Right kidney (tissue), 9 donors: ENCODE results near the gene KATNIP.

Experiments
- DNase-seq: peaks from one replicate; pipeline ENCODE4 v3.0.0-alpha.2; 2016
- long read RNA-seq, 8 donors: transcript quantifications; one replicate each; lab custom pipeline, GENCODE V29; 2026

KATNIP gene
- long read RNA-seq, donor 1 = 0 reads
- long read RNA-seq, donor 2 = 0 reads
- long read RNA-seq, donor 3, partial matches to known transcripts = 0 of 1 reads
- long read RNA-seq, donor 3, other reads (novel, unspliced or antisense) = 0 of 1 reads
- long read RNA-seq, donor 4 = 0 reads
- long read RNA-seq, donor 5 = 0 reads
- long read RNA-seq, donor 6 = 0 reads
- long read RNA-seq, donor 7 = 0 reads
- long read RNA-seq, donor 8, partial matches to known transcripts = 0 of 1 reads
- long read RNA-seq, donor 8, other reads (novel, unspliced or antisense) = 0 of 1 reads

DNA sequence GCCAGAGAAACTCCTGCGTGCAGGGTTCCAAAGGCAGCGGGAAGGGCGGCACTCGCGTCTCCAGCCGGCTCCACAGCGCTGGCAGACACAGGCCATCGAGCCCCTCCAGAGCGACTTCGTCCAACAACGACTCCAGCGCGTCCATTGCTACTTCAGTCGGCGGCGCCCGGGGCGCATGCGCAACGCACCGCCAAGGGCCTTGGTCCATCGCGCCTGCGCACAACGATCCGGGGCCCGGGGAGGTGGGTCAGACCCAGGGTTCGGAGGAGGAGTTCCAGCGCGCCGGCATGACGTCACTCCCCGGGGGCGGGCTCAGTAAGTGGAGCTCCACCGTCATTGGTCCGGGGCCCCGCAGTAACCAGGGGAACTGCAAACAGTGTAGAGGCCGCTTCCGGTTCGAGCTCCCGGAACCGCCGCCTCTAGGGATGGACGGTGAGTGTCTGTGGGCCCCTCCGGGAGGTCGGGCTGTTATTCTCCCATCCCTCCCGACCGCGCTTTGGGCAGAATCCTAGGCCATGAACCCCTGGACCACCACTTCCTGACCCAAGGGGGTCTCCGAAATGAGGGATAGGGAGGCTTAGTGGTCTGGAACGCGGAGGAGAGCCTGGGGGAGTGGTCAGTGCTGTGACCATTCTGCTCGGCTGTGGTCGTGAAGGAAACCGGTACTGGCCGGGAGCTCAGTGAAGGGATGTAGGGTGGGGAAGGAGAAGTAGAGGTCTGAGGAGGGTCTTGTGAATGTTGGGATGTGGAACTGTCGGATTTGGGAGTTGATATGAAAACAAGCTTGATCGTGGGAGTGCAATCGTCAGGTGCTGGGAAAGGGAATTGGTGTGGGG, at the start of gene KATNIP, which contains the start of gene GTF3C1:
Gene KATNIP, plus strand, starts transcription at position 399 of the 836 bp plus-strand sequence. Its CDS starts 27 bp downstream, at position 426.
Gene GTF3C1, minus strand, starts transcription at position 168 of the 836 bp plus-strand sequence. Its CDS starts 23 bp downstream, at position 145.
- DNase-seq = peak; percentile 96

DNA sequence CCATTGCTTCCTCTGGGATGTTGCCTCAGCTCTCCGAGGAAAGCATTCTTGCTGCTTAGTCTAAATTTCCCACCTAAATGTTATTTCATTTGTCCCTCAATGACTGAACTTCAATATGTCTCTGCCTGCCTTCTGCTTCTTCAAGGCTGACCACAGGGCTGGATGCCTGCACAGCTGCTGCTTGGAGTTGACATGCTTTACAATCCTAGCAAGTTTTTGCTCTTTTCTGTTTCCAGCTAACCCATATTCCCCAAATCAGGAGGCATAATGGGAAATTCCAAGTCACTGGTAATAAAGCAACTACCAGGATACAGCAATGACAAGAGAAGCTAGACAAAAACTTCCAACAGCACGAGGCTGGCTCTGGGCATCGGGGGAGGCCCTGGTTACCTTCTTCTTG, 49.1 kb upstream of the KATNIP start:
- no peak for DNase-seq

DNA sequence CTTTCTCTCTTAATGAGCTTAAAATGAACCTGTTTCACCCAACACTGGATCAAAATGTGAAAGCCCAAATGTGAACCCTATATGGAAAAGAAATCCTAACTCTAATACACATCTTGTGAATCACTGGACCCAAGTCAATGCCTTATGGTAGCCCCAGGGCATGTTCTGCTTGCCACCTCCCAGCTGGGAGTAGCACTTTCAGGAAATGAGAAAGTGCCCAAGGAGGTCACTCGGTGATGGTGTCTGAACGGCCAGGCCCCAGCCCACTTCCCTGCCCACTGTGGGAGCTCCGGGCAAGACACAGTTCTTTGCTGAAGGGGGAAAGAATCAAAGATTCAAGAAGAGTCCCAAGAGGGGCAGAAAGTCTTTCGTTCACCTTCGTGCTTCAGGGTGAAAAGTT, 46.3 kb upstream of the KATNIP start:
- no peak for DNase-seq

- no peak for DNase-seq
Measured at GRCh38 chr16:27505297-27506236, 44.4 kb upstream of the KATNIP start.

GRCh38 chr16:27506771-27507170, 43.2 kb upstream of the KATNIP start:
- DNase-seq = no peak

DNA sequence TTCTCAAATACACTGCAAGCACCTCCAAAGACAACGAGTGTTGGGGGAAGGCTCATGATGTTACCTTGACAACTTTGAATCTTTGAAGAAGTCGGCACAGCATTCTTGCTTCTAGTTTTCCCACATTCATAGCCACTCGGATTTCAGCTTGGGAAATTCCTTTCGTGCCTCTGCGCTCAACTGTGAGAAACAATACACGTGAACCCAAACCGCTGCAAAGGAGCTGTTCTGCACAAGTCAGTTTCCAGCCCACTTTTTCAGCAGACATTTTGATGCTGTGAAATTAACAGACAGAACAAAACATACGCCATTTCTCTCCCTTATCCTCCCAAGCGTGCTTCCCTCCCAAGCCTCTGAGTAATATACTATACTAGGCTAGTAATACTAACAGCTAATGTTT, 41.5 kb upstream of the KATNIP start:
- DNase-seq = no peak

GRCh38 chr16:27511657-27512448, 38.1 kb upstream of the KATNIP start:
- peak; percentile 33 for DNase-seq

DNA sequence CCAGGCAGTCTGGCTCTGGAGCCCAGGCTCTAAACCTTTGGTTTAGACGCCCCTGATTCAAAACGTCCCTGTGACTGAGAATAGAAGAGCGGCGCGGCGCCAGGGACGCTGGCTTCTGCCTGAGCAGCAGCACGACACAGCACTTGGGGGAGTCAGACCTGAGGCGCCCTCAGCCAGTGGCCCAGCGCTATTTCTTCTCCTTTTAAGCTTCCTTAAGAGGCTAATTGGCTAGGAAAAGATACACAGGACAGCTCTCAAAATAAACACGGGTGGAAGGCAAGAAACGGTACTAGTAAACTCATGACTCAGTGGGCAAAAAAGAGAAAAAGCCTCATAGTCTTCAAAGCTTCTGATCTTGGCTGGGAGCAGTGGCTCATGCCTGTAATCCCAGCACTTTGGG, 35.1 kb upstream of the KATNIP start:
- DNase-seq = no peak

GRCh38 chr16:27515874-27516353, 34.0 kb upstream of the KATNIP start:
- DNase-seq = no peak

GRCh38 chr16:27516365-27516764, 33.6 kb upstream of the KATNIP start:
- DNase-seq = no peak

DNA sequence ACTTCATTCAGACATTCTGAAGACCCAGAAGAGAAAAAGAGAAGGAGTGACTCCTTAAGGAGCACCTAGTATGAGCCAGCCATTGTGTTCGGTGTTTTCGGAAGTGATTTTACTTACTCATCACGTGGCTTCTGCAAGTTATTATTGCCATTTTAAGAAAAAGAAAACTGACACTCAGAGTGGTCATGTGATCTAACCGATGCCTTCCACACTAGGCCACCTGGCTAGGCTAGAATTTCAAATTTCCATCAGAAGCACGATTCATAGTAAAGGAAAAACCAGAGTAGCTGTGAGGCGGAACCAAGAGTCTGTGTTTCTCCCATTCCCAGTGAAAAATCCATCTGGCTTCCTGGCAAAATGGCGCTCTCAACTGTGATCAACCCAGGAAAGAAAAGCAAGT, 32.3 kb upstream of the KATNIP start:
- DNase-seq = no peak

DNA sequence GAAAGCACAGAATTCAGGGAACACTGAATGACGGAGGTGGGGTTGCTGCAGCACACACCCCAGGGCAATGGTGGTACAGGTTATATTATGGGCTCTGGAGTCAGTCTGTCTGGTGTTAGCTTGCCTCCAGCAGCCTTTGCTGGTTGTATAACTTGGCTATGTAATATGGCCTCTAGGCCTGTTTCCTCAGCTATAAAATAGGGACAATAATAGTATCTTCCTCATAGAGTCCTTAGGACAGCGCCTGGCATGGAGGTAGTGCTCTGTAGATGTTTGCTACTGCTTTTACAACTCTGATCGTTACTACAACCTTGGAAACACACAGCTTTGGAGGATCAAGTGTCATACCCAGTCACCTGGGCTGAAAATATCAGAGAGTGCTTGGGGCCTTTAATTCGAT, 31.7 kb upstream of the KATNIP start:
- DNase-seq = no peak

GRCh38 chr16:27520982-27521673, 28.8 kb upstream of the KATNIP start:
- no peak for DNase-seq

GRCh38 chr16:27522173-27522707, 27.7 kb upstream of the KATNIP start:
- DNase-seq = no peak

- no peak for DNase-seq
Measured at GRCh38 chr16:27526180-27526579, 23.8 kb upstream of the KATNIP start.

DNA sequence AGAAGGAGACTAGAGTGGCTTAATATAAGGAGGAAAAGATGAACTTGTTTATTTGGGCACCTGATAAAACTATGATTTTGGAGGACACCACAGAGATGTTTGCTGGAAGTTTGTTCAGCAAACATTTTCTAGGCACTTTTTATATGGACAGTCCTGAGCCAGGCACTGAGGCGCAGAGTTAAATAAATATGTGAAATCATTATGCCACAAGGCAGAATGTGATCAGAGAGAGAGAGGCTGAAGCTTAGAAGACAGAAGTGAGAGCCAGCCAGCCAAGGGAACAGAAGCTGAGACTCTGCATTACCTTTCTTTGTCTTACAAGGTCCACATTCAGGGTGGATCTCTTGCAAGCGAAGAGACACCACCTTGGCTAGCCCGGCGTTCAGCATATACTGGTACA, 21.6 kb upstream of the KATNIP start:
- DNase-seq = no peak

GRCh38 chr16:27529962-27530361, 20.0 kb upstream of the KATNIP start:
- DNase-seq = no peak

GRCh38 chr16:27531186-27531585, 18.8 kb upstream of the KATNIP start:
- no peak for DNase-seq

DNA sequence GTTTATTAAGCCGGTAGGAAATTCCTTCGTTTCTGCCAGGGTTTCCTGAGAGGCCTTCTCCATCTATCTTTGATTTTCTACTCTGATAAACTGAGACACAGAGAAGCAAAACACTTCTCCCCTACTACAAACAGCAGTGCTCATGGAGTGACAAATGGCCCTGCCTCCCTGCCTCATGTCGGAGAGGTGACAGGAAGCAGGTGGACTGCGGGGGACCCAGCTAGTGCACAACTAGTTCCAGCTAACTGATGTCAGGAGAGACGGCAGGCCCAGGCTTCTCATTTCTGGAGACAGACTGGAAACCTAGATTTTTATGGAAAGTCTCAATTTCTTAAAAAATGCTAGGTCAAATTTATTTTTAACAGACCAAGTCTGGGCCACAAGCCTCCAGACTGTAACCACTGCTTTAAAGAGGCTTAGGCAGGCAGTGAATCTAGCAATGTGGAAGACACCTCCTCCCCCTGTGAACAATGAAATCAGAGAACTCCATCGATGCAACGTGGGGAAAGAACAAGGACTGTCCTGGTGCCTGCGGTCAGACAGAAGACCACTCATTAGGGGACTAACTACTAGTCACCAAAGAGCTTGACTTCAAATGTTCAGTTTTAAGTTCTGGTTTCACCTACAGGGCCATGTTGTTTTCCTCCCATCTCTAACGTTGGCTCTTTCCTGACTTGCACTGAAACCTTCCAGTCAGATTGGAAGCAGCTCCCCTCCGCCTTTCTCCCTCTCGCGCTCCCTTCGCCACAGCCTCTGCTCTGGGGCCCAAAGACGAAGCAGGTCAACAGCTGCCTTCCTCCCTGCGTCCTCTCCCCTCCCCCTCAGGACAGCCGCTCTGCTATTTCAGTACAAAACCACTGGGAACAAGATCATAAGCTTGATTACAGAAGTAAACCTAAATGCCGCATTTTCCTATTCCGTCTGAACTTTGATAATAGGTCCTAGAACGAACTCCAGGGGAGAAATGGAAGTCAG, 17.8 kb upstream of the KATNIP start:
- no peak for DNase-seq
